Choroid plexus epithelial cell (primary cell): Measurements from ENCODE around the gene PRPF31.

Experiments used
- DNase-seq: peaks from one replicate; pipeline ENCODE4 v3.0.0-alpha.2; 2010; ENCODE audit warnings: low read depth
- H3K4me3 ChIP-seq: 2 replicates; pipeline ENCODE4 v1.5.1; 2011; ENCODE audit warnings: low read depth, mild to moderate bottlenecking, control low read depth, low read length, moderate library complexity
- TF ChIP-seq, protein P1 (sequence below): conservative IDR thresholded peaks from 2 replicates; pipeline ENCODE4 v1.5.1; 2011; ENCODE audit warnings: low read depth, mild to moderate bottlenecking, control low read depth, inconsistent platforms, low read length, moderate library complexity

PRPF31 gene

DNA sequence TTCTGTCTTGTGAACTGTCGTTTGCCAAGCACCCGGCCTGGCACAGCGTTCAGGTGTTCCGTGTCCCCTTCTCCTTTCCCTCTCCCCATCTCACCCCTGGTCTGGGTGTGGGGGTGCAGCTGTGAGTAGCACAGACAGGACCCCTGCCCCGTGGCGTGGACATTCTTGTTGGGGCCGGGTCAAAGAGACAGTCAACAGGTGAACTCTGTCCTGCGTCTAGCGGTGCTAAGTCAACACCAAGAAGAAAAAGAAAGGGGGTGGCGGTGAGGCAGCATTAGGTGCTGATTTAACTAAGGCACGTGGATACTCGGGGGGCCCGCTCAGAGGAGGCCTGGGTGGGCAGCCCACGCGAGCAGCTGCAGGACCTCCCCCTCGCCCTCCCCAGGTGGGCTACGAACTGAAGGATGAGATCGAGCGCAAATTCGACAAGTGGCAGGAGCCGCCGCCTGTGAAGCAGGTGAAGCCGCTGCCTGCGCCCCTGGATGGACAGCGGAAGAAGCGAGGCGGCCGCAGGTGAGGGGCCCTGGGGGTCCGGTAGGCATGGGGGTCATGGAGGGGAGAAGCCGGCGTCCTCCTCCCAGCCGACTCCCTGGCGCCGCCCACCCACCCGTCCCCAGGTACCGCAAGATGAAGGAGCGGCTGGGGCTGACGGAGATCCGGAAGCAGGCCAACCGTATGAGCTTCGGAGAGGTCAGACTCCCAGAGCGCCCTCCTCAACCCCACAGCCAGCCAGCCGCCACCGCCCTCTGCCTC lies 12.3 kb downstream of the PRPF31 start:
- H3K4me3 ChIP-seq: no peak overlapping the region

DNA sequence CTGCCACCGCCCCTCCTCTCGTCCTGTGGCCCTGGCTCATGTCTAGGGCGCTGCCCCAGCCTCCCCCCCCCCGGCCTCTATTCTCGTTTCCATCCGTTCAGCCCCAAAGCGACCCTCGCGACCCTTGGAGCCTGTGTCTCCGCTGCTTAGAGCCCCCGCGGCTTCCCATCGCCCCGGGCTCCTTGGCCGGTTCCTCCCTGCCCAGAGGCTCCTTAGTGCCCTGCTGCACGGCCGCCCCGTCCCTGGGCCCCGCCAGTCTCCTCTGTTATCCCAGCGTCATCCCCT lies 12.8 kb downstream of the PRPF31 start:
- no peak for DNase-seq
- TF ChIP-seq, protein P1, sequence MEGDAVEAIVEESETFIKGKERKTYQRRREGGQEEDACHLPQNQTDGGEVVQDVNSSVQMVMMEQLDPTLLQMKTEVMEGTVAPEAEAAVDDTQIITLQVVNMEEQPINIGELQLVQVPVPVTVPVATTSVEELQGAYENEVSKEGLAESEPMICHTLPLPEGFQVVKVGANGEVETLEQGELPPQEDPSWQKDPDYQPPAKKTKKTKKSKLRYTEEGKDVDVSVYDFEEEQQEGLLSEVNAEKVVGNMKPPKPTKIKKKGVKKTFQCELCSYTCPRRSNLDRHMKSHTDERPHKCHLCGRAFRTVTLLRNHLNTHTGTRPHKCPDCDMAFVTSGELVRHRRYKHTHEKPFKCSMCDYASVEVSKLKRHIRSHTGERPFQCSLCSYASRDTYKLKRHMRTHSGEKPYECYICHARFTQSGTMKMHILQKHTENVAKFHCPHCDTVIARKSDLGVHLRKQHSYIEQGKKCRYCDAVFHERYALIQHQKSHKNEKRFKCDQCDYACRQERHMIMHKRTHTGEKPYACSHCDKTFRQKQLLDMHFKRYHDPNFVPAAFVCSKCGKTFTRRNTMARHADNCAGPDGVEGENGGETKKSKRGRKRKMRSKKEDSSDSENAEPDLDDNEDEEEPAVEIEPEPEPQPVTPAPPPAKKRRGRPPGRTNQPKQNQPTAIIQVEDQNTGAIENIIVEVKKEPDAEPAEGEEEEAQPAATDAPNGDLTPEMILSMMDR: no peak
- H3K4me3 ChIP-seq: no peak overlapping the region

More for the DNA sequence above, 12.3 kb downstream of the PRPF31 start:
- TF ChIP-seq, protein P1: no peak
- DNase-seq: no peak

DNA sequence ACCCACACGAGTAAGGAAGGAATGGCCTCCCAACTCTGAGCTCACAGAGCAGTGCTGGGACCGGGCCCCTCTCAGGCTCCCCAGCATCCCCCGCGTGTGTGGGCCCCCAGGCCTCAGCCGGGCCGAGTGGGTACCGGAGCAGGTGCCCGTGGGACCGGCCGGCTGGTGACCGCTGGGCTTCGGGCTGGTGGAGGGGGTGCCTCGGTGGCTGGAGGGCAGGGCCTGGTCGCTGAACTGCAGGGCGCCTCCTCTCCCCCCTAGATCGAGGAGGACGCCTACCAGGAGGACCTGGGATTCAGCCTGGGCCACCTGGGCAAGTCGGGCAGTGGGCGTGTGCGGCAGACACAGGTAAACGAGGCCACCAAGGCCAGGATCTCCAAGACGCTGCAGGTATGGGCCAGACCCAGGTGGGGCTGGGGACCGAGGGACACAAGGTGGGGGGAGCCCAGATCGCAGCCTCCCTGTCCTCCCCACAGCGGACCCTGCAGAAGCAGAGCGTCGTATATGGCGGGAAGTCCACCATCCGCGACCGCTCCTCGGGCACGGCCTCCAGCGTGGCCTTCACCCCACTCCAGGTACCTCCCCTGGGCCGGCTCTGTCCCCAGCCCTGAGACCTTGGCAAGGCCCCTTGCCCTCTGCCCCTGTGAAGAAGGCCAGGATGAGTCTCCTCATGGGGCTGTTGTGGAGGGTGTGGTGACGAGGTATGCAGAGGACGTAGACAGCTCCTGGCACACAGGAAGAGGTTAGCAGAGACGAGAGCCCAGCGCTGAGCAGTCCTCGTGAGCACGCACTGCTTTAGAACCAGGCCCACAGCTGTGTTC lies 13.5 kb downstream of the PRPF31 start:
- no peak overlapping the region for H3K4me3 ChIP-seq
- TF ChIP-seq, protein P1: no peak
- no peak for DNase-seq

DNA sequence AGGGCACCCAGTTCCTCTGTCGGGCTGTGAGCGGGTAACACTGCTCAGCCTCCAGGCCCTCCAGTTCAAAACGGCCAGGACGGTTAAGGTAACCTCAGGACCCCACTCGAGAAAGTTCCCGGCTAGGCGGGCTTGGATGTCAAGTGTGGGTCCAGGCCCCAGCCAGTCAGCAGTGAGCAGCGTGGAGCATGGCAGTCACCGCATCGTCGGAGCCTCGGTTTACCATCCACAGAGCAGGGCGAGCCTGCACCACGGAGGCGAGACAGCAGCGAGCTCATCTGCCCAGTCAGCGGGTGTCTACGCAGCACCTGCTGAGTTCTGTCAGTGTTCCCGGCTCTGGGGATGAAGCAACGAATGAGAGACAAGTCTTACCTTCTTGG lies 14.1 kb downstream of the PRPF31 start:
- TF ChIP-seq, protein P1: no peak
- no peak for DNase-seq
- no peak overlapping the region for H3K4me3 ChIP-seq

DNA sequence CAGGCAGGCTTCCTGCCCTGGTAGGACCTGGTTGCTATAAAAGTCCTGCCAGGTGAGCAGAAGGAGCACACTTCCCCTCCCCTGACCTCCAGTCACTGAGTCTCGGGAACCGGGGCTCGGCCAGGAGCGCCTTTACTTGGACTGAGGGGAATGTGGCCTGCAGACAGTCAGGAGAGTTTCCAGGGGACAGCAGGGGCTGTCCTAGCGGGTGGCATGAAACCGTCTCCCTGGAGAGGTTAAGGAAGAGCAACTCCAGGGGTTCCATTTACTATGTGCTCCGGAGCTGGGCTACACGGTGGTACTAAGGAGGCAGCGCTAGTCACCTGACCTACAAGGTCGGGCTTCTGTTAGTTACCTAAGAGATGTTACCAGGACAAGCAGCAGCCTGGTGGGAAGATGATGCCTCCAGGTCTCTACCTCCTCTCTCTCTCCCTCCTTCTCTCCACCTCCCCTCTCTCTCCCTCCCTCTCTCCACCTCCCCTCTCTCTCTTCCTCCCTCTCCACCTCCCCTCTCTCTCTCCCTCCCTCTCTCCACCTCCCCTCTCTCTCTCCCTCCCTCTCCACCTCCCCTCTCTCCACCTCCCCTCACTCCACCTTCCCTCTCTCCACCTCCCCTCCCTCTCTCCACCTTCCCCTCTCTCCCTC lies 17.9 kb downstream of the PRPF31 start:
- no peak overlapping the region for H3K4me3 ChIP-seq
- DNase-seq: no peak
- TF ChIP-seq, protein P1: no peak

DNA sequence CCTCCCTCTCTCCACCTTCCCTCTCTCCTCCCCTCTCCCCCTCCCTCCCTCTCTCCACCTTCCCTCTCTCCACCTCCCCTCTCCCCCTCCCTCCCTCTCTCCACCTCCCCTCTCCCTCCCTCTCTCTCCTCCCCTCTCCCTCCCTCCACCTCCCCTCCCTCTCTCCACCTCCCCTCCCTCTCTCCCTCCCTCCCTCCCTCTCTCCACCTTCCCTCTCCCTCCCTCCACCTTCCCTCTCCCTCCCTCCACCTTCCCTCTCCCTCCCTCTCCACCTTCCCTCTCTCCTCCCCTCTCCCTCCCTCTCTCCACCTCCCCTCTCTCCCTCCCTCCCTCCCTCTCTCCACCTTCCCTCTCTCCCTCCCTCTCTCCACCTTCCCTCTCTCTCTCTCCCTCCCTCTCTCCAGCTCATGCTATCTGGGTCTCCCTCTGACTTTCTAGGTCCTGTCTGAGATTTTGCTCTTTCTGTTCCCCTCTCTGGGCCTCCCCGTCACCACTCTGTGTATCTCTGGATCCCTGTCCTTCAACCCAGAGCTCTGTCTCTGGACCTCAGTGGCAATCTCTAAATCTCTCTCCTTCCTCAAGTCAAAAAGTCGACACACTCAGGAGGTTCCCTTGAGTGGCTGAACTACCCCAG lies 18.5 kb downstream of the PRPF31 start:
- H3K4me3 ChIP-seq: no peak overlapping the region
- DNase-seq: no peak
- TF ChIP-seq, protein P1: no peak
